ENCODE data around the gene FXR2. TPM values are rescaled to one million over a fixed set of nuclear protein-coding genes. Genes with fewer than 3 reads are reported as not detected.

Gene FXR2
- total RNA-seq, 4 donors from 2014 or later = 6.2 to 37.8 (median 20.1) TPM

GRCh38 chr17:7589204-7589868 lies 25.4 kb downstream of the FXR2 start:
- DNase-seq = peak; percentile 88
- H3K9me3 ChIP-seq = no peaks in the 10 kb centered on the region
- H3K36me3 ChIP-seq = no peaks in the 10 kb centered on the region
- peaks cover 0 to 4% of the 10 kb centered on the region in 2 donors for H3K4me1 ChIP-seq
- H3K4me3 ChIP-seq = peak overlapping the region; percentile 57 to 79
- TF ChIP-seq, protein P1, sequence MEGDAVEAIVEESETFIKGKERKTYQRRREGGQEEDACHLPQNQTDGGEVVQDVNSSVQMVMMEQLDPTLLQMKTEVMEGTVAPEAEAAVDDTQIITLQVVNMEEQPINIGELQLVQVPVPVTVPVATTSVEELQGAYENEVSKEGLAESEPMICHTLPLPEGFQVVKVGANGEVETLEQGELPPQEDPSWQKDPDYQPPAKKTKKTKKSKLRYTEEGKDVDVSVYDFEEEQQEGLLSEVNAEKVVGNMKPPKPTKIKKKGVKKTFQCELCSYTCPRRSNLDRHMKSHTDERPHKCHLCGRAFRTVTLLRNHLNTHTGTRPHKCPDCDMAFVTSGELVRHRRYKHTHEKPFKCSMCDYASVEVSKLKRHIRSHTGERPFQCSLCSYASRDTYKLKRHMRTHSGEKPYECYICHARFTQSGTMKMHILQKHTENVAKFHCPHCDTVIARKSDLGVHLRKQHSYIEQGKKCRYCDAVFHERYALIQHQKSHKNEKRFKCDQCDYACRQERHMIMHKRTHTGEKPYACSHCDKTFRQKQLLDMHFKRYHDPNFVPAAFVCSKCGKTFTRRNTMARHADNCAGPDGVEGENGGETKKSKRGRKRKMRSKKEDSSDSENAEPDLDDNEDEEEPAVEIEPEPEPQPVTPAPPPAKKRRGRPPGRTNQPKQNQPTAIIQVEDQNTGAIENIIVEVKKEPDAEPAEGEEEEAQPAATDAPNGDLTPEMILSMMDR (IDR thresholded peaks at IDR 0.05) = peak; percentile 88 to 93 (median 90)
- TF ChIP-seq POLR2A (IDR thresholded peaks at IDR 0.05) = peak in 1 of 2 donors; percentile 51
- peak overlapping the region; percentile 82 to 85 for H3K27ac ChIP-seq
- intact Hi-C loops (cut with DNase I; ENCODE audit: low total_unique reads) = loop anchor here (10.0 kb wide), 1 partner anchor 235 kb away; the partner anchor contains the start of genes KCTD11 and TMEM95
- H3K27me3 ChIP-seq = no peaks in the 10 kb centered on the region

- peaks cover 0 to 4% of the 10 kb centered on the region in 2 donors for H3K4me1 ChIP-seq
- no peaks in the 10 kb centered on the region for H3K27me3 ChIP-seq
- intact Hi-C loops (cut with DNase I; ENCODE audit: low total_unique reads) = loop anchor here (10.0 kb wide), 1 partner anchor 234 kb away; the partner anchor contains the start of genes KCTD11 and TMEM95
- DNase-seq = peak in 1 of 2 donors; percentile 39
- TF ChIP-seq POLR2A (IDR thresholded peaks at IDR 0.05) = no peak
- TF ChIP-seq, protein P1 (IDR thresholded peaks at IDR 0.05) = no peak
- no peaks in the 10 kb centered on the region for H3K9me3 ChIP-seq
- H3K4me3 ChIP-seq = peak overlapping the region; percentile 57 to 79
- no peaks in the 10 kb centered on the region for H3K36me3 ChIP-seq
- peak overlapping the region; percentile 82 to 85 for H3K27ac ChIP-seq
Observed at GRCh38 chr17:7588553-7589203, 26.0 kb downstream of the FXR2 start.

DNA sequence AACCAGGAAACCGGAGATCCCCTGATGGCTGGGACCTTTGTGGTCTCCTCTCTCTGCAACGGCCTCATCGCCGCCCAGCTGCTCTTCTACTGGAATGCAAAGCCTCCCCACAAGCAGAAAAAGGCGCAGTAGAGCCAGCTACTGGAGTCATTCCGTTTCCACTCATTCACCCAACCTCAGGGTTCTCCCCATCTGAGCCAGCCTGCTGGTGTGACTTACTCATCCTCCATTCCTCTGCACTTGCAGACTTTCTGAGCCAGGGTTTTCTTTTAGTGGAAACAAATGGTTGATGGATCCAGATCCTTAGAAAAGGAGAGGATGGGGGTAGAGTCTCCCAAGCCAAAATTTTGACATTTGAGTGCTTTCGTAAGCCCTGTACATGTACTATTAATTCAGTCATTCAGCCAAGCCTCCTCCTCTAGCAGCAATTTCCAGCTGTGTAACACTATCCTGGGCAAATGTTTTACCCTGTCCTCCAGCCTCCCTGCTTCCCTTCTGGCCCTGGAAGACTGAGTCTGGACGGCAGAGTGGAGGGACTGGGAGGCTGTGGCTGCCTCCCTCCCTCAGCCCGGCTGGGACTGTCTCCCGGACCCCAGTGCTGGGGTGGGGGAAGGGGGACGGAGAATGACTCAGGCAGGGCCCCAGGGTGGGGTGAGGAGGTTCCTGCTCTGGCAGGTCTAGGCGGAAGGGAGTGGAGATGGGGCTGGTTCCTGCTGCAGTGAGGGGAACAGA lies 27.1 kb downstream of the FXR2 start:
- Histone ChIP-seq H3K9me3 (no peaks in the 10 kb centered on the region), H3K4me1 (peaks cover 6 to 11% of the 10 kb centered on the region in 2 donors), H3K27ac (peak overlapping the region; percentile 82 to 85), H3K36me3 (no peaks in the 10 kb centered on the region), H3K27me3 (no peaks in the 10 kb centered on the region), H3K4me3 (peak overlapping the region in 1 of 2 donors; percentile 79)
- DNase-seq = peak in 1 of 2 donors; percentile 64
- intact Hi-C loops (cut with DNase I; ENCODE audit: low total_unique reads) = loop anchor here (10.0 kb wide), 1 partner anchor 233 kb away; the partner anchor contains the start of genes KCTD11 and TMEM95
- TF ChIP-seq, protein P1 (IDR thresholded peaks at IDR 0.05) = no peak
- TF ChIP-seq POLR2A (IDR thresholded peaks at IDR 0.05) = no peak

DNA sequence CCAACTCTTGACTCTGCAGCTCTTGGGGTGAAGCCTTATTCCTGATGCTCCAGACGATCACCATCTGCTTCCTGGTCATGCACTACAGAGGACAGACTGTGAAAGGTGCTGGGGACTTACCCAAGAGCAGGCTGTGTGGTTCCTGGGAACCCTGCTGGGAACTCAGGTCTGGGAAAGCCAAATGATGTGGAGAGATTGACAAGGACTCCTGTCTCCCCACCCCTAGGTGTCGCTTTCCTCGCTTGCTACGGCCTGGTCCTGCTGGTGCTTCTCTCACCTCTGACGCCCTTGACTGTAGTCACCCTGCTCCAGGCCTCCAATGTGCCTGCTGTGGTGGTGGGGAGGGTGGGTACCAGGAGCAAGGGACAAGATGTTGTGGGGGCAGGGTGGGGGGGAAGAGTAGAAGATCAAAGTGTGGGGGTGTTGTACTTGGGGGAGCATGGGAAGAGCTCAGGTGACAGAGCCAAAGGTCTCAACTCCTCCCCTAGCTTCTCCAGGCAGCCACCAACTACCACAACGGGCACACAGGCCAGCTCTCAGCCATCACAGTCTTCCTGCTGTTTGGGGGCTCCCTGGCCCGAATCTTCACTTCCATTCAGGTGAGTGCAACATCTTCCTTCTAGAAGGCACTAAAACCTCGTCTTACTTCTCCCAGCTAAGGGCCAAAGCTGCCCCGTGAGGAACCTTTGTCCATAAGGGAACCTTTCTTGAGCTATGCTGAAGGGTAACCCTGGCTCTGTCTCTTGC lies 27.9 kb downstream of the FXR2 start:
- H3K27ac ChIP-seq = peak overlapping the region; percentile 82 to 85
- intact Hi-C loops (cut with DNase I; ENCODE audit: low total_unique reads) = loop anchor here (10.0 kb wide), 1 partner anchor 232 kb away; the partner anchor contains the start of genes KCTD11 and TMEM95

More for the DNA sequence above, 27.9 kb downstream of the FXR2 start:
- Histone ChIP-seq H3K36me3 (no peaks in the 10 kb centered on the region), H3K27me3 (no peaks in the 10 kb centered on the region), H3K4me1 (peaks cover 7 to 11% of the 10 kb centered on the region in 2 donors), H3K9me3 (no peaks in the 10 kb centered on the region), H3K4me3 (no peak overlapping the region)
- no peak for DNase-seq
- TF ChIP-seq, protein P1 (IDR thresholded peaks at IDR 0.05) = no peak
- TF ChIP-seq POLR2A (IDR thresholded peaks at IDR 0.05) = no peak
